ENCODE measurements around the gene LMAN1. TPM values are rescaled to one million over a fixed set of nuclear protein-coding genes. Genes with fewer than 3 reads are reported as not detected.

The LMAN1 gene, protein sequence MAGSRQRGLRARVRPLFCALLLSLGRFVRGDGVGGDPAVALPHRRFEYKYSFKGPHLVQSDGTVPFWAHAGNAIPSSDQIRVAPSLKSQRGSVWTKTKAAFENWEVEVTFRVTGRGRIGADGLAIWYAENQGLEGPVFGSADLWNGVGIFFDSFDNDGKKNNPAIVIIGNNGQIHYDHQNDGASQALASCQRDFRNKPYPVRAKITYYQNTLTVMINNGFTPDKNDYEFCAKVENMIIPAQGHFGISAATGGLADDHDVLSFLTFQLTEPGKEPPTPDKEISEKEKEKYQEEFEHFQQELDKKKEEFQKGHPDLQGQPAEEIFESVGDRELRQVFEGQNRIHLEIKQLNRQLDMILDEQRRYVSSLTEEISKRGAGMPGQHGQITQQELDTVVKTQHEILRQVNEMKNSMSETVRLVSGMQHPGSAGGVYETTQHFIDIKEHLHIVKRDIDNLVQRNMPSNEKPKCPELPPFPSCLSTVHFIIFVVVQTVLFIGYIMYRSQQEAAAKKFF
- total RNA-seq = 236 and 279 TPM in 2 replicates

DNA sequence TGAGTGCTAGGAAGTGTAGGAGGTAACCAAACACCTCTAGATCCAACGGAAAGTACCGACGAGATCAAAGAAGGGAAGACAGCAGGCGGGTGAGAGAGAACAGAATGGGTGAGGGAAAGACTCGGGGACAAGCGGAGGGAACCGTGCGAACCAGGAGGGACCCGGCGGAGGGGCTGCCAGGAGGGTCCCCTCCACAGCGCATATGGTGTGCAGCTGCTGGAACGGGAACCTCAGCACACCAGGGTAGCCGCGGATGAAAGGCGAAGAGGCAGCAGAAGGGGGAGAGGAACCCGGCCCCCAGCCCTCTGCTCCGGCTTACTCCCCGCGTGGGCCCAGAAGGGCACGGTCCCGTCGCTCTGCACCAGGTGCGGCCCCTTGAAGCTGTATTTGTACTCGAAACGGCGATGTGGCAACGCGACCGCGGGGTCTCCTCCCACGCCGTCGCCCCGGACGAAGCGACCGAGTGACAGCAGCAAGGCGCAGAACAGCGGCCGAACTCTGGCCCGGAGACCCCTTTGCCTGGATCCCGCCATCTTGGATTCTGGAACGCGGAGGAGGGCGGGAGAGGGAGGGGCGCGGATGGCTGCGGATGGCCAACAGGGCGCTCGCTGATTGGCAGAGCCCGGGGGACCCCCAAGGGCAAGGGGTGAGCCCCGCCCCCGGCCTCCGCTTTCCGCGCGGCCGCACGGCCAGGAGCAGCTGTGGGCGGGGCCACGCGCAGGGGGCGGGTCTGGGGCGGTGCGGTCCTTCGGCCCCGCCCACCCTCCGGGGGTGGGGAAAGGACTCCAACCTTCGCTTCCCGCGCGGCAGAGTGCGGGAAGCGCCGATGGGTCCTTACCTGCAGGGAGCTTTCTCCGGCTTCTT lies at the start of gene LMAN1:
Gene LMAN1 (minus strand): TSS at position 554 of the 864 bp plus-strand sequence. CDS start 21 bp downstream, at position 533.

DNA sequence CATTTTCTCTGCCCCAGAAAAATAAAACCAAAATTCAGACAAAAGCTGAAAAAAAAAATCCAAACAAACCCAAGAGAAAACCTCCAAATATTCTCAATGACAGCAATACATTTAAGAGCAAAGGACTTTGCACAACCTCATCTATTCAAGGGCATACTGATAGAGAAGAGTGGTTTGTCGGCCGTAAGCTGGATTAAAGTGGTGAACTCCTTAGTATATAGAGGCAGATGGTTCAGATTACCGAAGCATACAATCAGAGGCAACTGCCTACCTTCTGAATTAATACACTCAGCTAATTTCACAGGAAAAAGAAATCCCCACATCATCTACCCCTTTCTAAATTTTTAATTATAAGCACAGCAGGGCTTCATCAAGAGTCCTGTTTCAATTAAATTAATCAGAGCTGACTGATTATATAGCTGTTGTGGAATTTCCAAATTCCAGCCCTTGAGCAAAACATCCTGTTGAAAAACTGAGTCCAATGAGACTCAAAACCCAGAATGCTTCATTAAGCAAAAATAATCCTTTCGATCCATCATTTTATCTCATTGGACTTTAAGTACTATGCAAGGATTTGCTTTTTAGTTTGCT lies 40.5 kb downstream of the LMAN1 start, which contains the start of gene CPLX4:
Gene CPLX4 (minus strand): TSS at position 190 of the 591 bp plus-strand sequence. CDS start 187 bp downstream, at position 3.

Other genes with a start within 250 kb of the LMAN1 start
- 15.9 and 21.6 TPM in 2 replicates for gene SEC11C, start 219.4 kb downstream of the LMAN1 start, total RNA-seq
- not detected in 2 replicates for gene GRP, start 139.1 kb downstream of the LMAN1 start, total RNA-seq
- not detected in 2 replicates for gene RAX, start 85.8 kb downstream of the LMAN1 start, total RNA-seq
- gene CPLX4, start 40.6 kb downstream of the LMAN1 start, total RNA-seq = not detected in 2 replicates